Neural progenitor cell (in vitro differentiated cells): ENCODE data around the gene GGA1. TPM values are rescaled to one million over a fixed set of nuclear protein-coding genes. Genes with fewer than 3 reads are reported as not detected.

ENCODE experiments used
- DNase-seq: peaks from one replicate; pipeline ENCODE4 v3.0.0-alpha.2; 2016; ENCODE audit warnings: low spot score
- H2AFZ ChIP-seq: fragments of 200-600 bp; sonication (generic); replicated peaks from 2 replicates; pipeline ENCODE4 v1.6.1; 2016; ENCODE audit warnings: antibody characterized with exemption
- H3F3A ChIP-seq: fragments of 200-600 bp; sonication (generic); 2 replicates; pipeline ENCODE4 v1.6.1; 2016; ENCODE audit warnings: antibody characterized with exemption, low read depth
- H3K27ac ChIP-seq: fragments of 200-600 bp; sonication (generic); 2 replicates; pipeline ENCODE4 v1.5.1; 2016; ENCODE audit warnings: mild to moderate bottlenecking
- H3K27me3 ChIP-seq: fragments of 200-600 bp; sonication (generic); 2 replicates; pipeline ENCODE4 v1.6.1; 2016; ENCODE audit warnings: mild to moderate bottlenecking, moderate library complexity
- H3K36me3 ChIP-seq: fragments of 200-600 bp; sonication (generic); 2 replicates; pipeline ENCODE4 v1.5.1; 2016
- H3K4me1 ChIP-seq: fragments of 200-600 bp; sonication (generic); 2 replicates; pipeline ENCODE4 v1.6.1; 2016; ENCODE audit warnings: mixed run types
- H3K4me2 ChIP-seq: fragments of 200-600 bp; sonication (generic); 2 replicates; pipeline ENCODE4 v1.6.1; 2016
- H3K4me3 ChIP-seq: fragments of 200-600 bp; sonication (generic); 2 replicates; pipeline ENCODE4 v1.5.1; 2016
- H3K79me2 ChIP-seq: fragments of 200-600 bp; sonication (generic); 2 replicates; pipeline ENCODE4 v1.6.1; 2016; ENCODE audit warnings: low read depth
- H3K9ac ChIP-seq: fragments of 200-600 bp; sonication (generic); 2 replicates; pipeline ENCODE4 v1.6.1; 2016
- H3K9me3 ChIP-seq: fragments of 200-600 bp; sonication (generic); 2 replicates; pipeline ENCODE4 v1.5.1; 2016; ENCODE audit warnings: low read depth
- H4K20me1 ChIP-seq: fragments of 200-600 bp; sonication (generic); 2 replicates; pipeline ENCODE4 v1.6.1; 2016; ENCODE audit warnings: low read depth
- H3K27ac Mint-ChIP-seq: 3 replicates; pipeline ENCODE4 v1.8.0; 2021; ENCODE audit warnings: mixed read lengths
- H3K27me3 Mint-ChIP-seq: 2 replicates; pipeline ENCODE4 v1.8.0; 2022; ENCODE audit warnings: low read depth, mild to moderate bottlenecking, inconsistent platforms, moderate library complexity, mixed read lengths; ENCODE audit not compliant: insufficient read depth
- H3K36me3 Mint-ChIP-seq: 3 replicates; pipeline ENCODE4 v1.8.0; 2021; ENCODE audit warnings: mixed read lengths
- H3K4me1 Mint-ChIP-seq: 3 replicates; pipeline ENCODE4 v1.8.0; 2021; ENCODE audit warnings: mixed read lengths
- H3K4me3 Mint-ChIP-seq: 3 replicates; pipeline ENCODE4 v1.8.0; 2021; ENCODE audit warnings: mild to moderate bottlenecking, moderate library complexity, mixed read lengths
- H3K9me3 Mint-ChIP-seq: 3 replicates; pipeline ENCODE4 v1.8.0; 2020; ENCODE audit warnings: mixed read lengths
- EZH2 ChIP-seq: fragments of 200-600 bp; sonication (generic); IDR thresholded peaks from 2 replicates; pipeline ENCODE4 v1.6.1; 2017; ENCODE audit warnings: antibody characterized with exemption, mild to moderate bottlenecking, moderate library complexity
- EZH2phosphoT487 ChIP-seq: fragments of 200-600 bp; sonication (generic); IDR thresholded peaks from 2 replicates; pipeline ENCODE4 v1.6.1; 2017; ENCODE audit warnings: antibody characterized with exemption
- total RNA-seq: library from RNA; depleted of rRNA; stranded (reverse); fragments of >200 nt; gene quantifications from 2 replicates; pipeline ENCODE4 v1.2.3, GENCODE V29; 2015; ENCODE audit warnings: low replicate concordance
- TF ChIP-seq, protein P1 (sequence below): fragments of 200-600 bp; sonication (generic); IDR thresholded peaks from 2 replicates; pipeline ENCODE4 v1.5.1; 2017; ENCODE audit warnings: antibody characterized with exemption, mild to moderate bottlenecking

GGA1 gene
- total RNA-seq, 1 donor from 2014 or later: 62.3 TPM

DNA sequence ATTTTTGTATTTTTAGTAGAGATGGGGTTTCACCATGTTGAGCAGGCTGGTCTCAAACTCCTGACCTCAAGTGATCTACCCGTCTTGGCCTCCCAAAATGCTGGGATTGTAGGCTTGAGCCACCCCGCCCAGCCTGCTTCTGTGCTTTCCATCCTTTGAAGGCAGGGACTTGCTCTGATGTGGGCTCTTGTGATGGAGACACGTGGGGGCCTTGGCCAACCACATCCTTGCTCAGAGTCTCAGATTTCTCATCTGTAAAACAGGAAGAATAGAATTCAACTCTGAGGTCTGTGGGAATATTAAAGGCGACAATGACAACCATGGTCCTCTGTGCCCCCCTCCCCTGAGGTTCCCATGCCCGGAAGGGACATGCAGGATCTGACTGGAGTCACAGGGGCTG lies 3.8 kb upstream of the GGA1 start:
- Histone ChIP-seq H3K27ac (no peak overlapping the region), H3K4me2 (no peak overlapping the region), H3F3A (peaks cover 37% of the 10 kb centered on the region), H3K9ac (no peak overlapping the region), H3K4me1 (peaks cover 15% of the 10 kb centered on the region), H2AFZ (no peak overlapping the region), H4K20me1 (peaks cover 7% of the 10 kb centered on the region), H3K4me3 (no peak overlapping the region), H3K79me2 (peaks cover 7% of the 10 kb centered on the region), H3K27me3 (no peaks in the 10 kb centered on the region), H3K36me3 (no peaks in the 10 kb centered on the region), H3K9me3 (no peaks in the 10 kb centered on the region)
- H3K36me3 Mint-ChIP-seq: no peaks in the 10 kb centered on the region
- H3K9me3 Mint-ChIP-seq: no peaks in the 10 kb centered on the region
- H3K27ac Mint-ChIP-seq: no peak overlapping the region
- peaks cover 24% of the 10 kb centered on the region for H3K4me1 Mint-ChIP-seq
- DNase-seq: no peak
- peaks cover 26% of the 10 kb centered on the region for H3K27me3 Mint-ChIP-seq
- no peak overlapping the region for H3K4me3 Mint-ChIP-seq
- TF ChIP-seq, protein P1, sequence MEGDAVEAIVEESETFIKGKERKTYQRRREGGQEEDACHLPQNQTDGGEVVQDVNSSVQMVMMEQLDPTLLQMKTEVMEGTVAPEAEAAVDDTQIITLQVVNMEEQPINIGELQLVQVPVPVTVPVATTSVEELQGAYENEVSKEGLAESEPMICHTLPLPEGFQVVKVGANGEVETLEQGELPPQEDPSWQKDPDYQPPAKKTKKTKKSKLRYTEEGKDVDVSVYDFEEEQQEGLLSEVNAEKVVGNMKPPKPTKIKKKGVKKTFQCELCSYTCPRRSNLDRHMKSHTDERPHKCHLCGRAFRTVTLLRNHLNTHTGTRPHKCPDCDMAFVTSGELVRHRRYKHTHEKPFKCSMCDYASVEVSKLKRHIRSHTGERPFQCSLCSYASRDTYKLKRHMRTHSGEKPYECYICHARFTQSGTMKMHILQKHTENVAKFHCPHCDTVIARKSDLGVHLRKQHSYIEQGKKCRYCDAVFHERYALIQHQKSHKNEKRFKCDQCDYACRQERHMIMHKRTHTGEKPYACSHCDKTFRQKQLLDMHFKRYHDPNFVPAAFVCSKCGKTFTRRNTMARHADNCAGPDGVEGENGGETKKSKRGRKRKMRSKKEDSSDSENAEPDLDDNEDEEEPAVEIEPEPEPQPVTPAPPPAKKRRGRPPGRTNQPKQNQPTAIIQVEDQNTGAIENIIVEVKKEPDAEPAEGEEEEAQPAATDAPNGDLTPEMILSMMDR: no peak
- TF ChIP-seq EZH2phosphoT487 (no peak), EZH2 (no peak)

DNA sequence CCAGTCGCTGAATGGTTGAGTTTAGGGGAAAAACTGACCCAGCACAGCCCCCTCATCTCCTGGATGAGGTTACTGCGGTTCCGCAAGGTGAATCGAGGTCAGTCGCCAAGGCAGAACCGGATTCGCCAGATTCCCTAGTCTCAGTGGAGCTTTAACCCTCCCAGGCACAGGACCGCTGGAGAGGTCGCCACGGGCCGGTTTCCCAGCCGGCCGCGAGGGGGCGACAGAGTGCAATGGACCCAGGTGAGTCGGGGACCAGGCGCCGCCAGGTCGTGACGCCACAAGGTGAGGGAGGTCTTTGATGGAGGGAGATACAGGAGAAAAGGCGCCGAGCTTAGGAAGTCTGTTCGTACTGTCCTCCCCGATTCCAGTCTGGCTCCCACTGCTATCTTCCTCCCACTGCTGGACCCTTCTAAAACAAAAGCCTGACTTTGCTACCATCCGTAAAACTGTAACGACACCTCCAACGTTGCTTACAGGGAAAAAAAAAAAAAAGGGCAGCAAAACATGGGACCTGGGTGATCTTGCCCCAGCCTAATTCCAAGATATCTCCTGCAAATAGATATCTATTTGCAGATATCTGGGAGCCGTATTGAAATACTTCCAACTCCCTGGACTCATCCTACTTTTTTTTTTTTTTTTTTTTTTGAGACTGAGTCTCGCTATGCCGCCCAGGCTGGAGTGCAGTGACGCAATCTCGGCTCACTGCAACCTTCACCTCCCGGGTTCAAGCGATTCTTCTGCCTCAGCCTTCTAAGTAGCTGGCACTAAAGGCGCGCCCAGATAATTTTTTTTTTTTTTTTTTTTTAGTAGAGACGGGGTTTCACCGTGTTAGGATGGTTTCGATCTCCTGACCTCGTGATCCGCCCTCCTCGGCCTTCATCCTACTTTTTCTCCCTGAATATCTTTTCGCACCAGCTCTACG lies 1.4 kb upstream of the GGA1 start:
- H3K79me2 ChIP-seq: peaks cover 23% of the 10 kb centered on the region
- TF ChIP-seq EZH2phosphoT487 (peak; percentile 46), EZH2 (peak; percentile 35)
- TF ChIP-seq, protein P1: peak; percentile 99
- peaks cover 9% of the 10 kb centered on the region for H3K4me1 ChIP-seq
- no peaks in the 10 kb centered on the region for H3K9me3 Mint-ChIP-seq
- H3K4me3 ChIP-seq: peak overlapping the region; percentile 8
- peaks cover 27% of the 10 kb centered on the region for H3F3A ChIP-seq
- peaks cover 12% of the 10 kb centered on the region for H4K20me1 ChIP-seq
- no peak overlapping the region for H2AFZ ChIP-seq
- H3K27ac ChIP-seq: no peak overlapping the region
- H3K4me2 ChIP-seq: peak overlapping the region; percentile 98
- no peaks in the 10 kb centered on the region for H3K9me3 ChIP-seq
- peaks cover 21% of the 10 kb centered on the region for H3K4me1 Mint-ChIP-seq
- no peak overlapping the region for H3K27ac Mint-ChIP-seq
- H3K9ac ChIP-seq: no peak overlapping the region
- peak; percentile 88 for DNase-seq
- peaks cover 26% of the 10 kb centered on the region for H3K27me3 Mint-ChIP-seq
- H3K36me3 Mint-ChIP-seq: no peaks in the 10 kb centered on the region
- H3K4me3 Mint-ChIP-seq: peak overlapping the region; percentile 94
- H3K36me3 ChIP-seq: no peaks in the 10 kb centered on the region
- H3K27me3 ChIP-seq: no peaks in the 10 kb centered on the region

GRCh38 chr22:37607935-37608476 lies 628 bp upstream of the GGA1 start:
- Histone ChIP-seq H3F3A (peaks cover 27% of the 10 kb centered on the region), H4K20me1 (peaks cover 12% of the 10 kb centered on the region), H3K9ac (peak overlapping the region; percentile 25), H3K79me2 (peaks cover 23% of the 10 kb centered on the region), H3K27ac (peak overlapping the region; percentile 92), H3K4me2 (peak overlapping the region; percentile 98), H2AFZ (peak overlapping the region; percentile 55), H3K4me3 (peak overlapping the region; percentile 95), H3K27me3 (no peaks in the 10 kb centered on the region), H3K36me3 (no peaks in the 10 kb centered on the region), H3K4me1 (peaks cover 9% of the 10 kb centered on the region), H3K9me3 (no peaks in the 10 kb centered on the region)
- Mint-ChIP-seq H3K4me3 (peak overlapping the region; percentile 94), H3K27me3 (peaks cover 21% of the 10 kb centered on the region), H3K4me1 (peaks cover 21% of the 10 kb centered on the region), H3K9me3 (no peaks in the 10 kb centered on the region), H3K36me3 (no peaks in the 10 kb centered on the region), H3K27ac (peak overlapping the region; percentile 95)
- DNase-seq: no peak
- TF ChIP-seq, protein P1: no peak
- TF ChIP-seq EZH2phosphoT487 (no peak), EZH2 (no peak)
